Fibroblast of pulmonary artery (primary cell): ENCODE results near the gene CUBN.
"Not testable (repeated sequence)": the region's sequence is repeated elsewhere in the genome, so short reads cannot be mapped to it uniquely, and the experiment has no call there.

Experiments used
- DNase-seq: peaks from one replicate; pipeline ENCODE4 v3.0.0-alpha.2; 2010; ENCODE audit warnings: low read depth
- H3K4me3 ChIP-seq: replicated peaks from 2 replicates; pipeline ENCODE4 v1.5.1; 2011; ENCODE audit warnings: low read depth, mild to moderate bottlenecking, control low read depth, low read length, moderate library complexity
- CTCF ChIP-seq: IDR thresholded peaks from 2 replicates; pipeline ENCODE4 v1.5.1; 2011; ENCODE audit warnings: mild to moderate bottlenecking, control low read depth, low read length, inconsistent platforms; ENCODE audit errors: missing control alignments

CUBN gene

GRCh38 chr10:16843252-16843870 is 286.2 kb downstream of the CUBN start:
- peak; percentile 89 for DNase-seq
- no peak overlapping the region for H3K4me3 ChIP-seq
- peak; percentile 47 for TF ChIP-seq CTCF

GRCh38 chr10:16835228-16835627 is 294.4 kb downstream of the CUBN start:
- DNase-seq, result no peak

GRCh38 chr10:16832351-16833080 is 297.1 kb downstream of the CUBN start:
- TF ChIP-seq CTCF, result no peak
- DNase-seq, result peak; percentile 95
- no peak overlapping the region for H3K4me3 ChIP-seq

More at GRCh38 chr10:16835228-16835627, 294.4 kb downstream of the CUBN start:
- no peak overlapping the region for H3K4me3 ChIP-seq
- TF ChIP-seq CTCF, result no peak

- DNase-seq, result peak; percentile 77
- H3K4me3 ChIP-seq, result peak overlapping the region; percentile 26
- no peak for TF ChIP-seq CTCF
These were observed 300.9 kb downstream of the CUBN start for GRCh38 chr10:16828701-16829175.

GRCh38 chr10:16828114-16828568 is 301.5 kb downstream of the CUBN start:
- no peak overlapping the region for H3K4me3 ChIP-seq
- TF ChIP-seq CTCF, result peak; percentile 53
- peak; percentile 90 for DNase-seq

GRCh38 chr10:16827474-16827873 is 302.1 kb downstream of the CUBN start:
- DNase-seq, H3K4me3 ChIP-seq: not testable (repeated sequence)

- H3K4me3 ChIP-seq, result no peak overlapping the region
- no peak for TF ChIP-seq CTCF
- DNase-seq, result no peak
These were observed 306.8 kb downstream of the CUBN start for GRCh38 chr10:16822726-16823360.
